ENCODE measurements around the gene SEC11A. TPM values are rescaled to one million over a fixed set of nuclear protein-coding genes. Genes with fewer than 3 reads are reported as not detected.
A peak's percentile ranks its signal among the peaks of the same experiment; 100 is the strongest.

The SEC11A gene
- polyA plus RNA-seq, 3 donors = 111 to 166 (median 154) TPM

DNA sequence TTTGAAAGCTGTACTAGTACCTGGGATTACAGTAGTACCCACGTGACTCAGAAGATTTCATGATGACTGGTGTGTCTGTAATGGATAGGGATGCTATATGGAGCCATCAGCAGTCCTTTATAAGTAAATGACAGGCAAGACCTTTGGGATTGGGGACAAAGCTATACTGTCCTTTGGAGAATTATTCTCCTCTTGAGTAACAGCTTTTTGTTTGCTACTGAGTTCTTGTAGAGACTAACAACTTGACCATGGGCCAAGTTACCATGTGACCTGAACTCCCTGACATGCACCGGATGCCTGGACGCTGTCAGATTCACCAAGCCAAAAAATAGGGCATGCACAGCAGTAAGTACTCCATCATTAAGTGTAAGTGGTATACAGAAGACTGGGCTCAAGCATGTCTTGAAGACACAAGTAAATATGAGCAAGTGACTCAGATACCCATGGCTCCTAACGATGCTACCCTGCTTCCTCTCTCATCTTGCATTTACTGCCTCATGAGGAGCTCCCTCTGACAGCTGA lies 12.9 kb downstream of the SEC11A start:
- Histone ChIP-seq H3K27ac (ENCODE audit: low read depth in 1 of 2, low read length in 2 of 2) (peak overlapping the region in 1 of 2 donors; percentile 63), H3K4me1 (ENCODE audit: control insufficient read depth in 1 of 2, insufficient read depth in 2 of 2, low read length in 2 of 2) (peaks cover 4 to 11% of the 10 kb centered on the region in 2 donors), H3K36me3 (replicated peaks in 1 of 2; ENCODE audit: control insufficient read depth in 1 of 2, insufficient read depth in 2 of 2, low read length in 2 of 2) (peaks cover 2 to 26% of the 10 kb centered on the region in 2 donors), H3K4me2 (replicated peaks; ENCODE audit: extremely low read depth, low read length, poor library complexity, severe bottlenecking) (no peak overlapping the region), H3K4me3 (replicated peaks in 1 of 3; ENCODE audit: low read depth in 2 of 3, low read length in 3 of 3) (no peak overlapping the region), H3K9me3 (replicated peaks in 1 of 2; ENCODE audit: control insufficient read depth in 1 of 2, insufficient read depth in 1 of 2, low read length in 2 of 2) (no peaks in the 10 kb centered on the region), H2AFZ (ENCODE audit: insufficient read depth, low read depth, low read length, poor library complexity, severe bottlenecking) (no peak overlapping the region), H3K79me2 (ENCODE audit: insufficient read depth, low read length) (peaks cover 100% of the 10 kb centered on the region), H4K20me1 (ENCODE audit: insufficient read depth, low read length) (peaks cover 98% of the 10 kb centered on the region), H3K9ac (ENCODE audit: insufficient read depth, low read length, poor library complexity, severe bottlenecking) (no peak overlapping the region), H3K27me3 (ENCODE audit: control insufficient read depth in 2 of 2, insufficient read depth in 2 of 2, low read length in 2 of 2) (no peaks in the 10 kb centered on the region)
- Mint-ChIP-seq H3K36me3 (peaks cover 10 to 22% of the 10 kb centered on the region in 2 donors), H3K4me3 (no peak overlapping the region), H3K9me3 (no peaks in the 10 kb centered on the region), H3K27me3 (ENCODE audit: low read depth in 3 of 3) (no peaks in the 10 kb centered on the region), H3K27ac (peak overlapping the region in 4 of 7 donors; percentile 11 to 75 (median 53)), H3K4me1 (peaks cover 18% of the 10 kb centered on the region)
- DNase-seq = peak in 2 of 3 donors; percentile 21 to 33
- 33% methylated on average over 3 of the region's 4 CpGs for WGBS (ENCODE audit: insufficient coverage)
- TF ChIP-seq CTCF (IDR thresholded peaks at IDR 0.05) = no peak
- intact Hi-C loops (cut with micrococcal nuclease) = no loop called here

GRCh38 chr15:84699538-84700191 lies 16.3 kb downstream of the SEC11A start:
- H3K27ac Mint-ChIP-seq = peak overlapping the region in 4 of 7 donors; percentile 1 to 53 (median 38)
- Histone ChIP-seq H3K79me2 (ENCODE audit: insufficient read depth, low read length) (peaks cover 100% of the 10 kb centered on the region), H3K9me3 (replicated peaks in 1 of 2; ENCODE audit: control insufficient read depth in 1 of 2, insufficient read depth in 1 of 2, low read length in 2 of 2) (no peaks in the 10 kb centered on the region), H4K20me1 (ENCODE audit: insufficient read depth, low read length) (peaks cover 100% of the 10 kb centered on the region), H3K9ac (ENCODE audit: insufficient read depth, low read length, poor library complexity, severe bottlenecking) (no peak overlapping the region), H3K4me3 (replicated peaks in 1 of 3; ENCODE audit: low read depth in 2 of 3, low read length in 3 of 3) (no peak overlapping the region), H3K27me3 (ENCODE audit: control insufficient read depth in 2 of 2, insufficient read depth in 2 of 2, low read length in 2 of 2) (no peaks in the 10 kb centered on the region), H2AFZ (ENCODE audit: insufficient read depth, low read depth, low read length, poor library complexity, severe bottlenecking) (no peak overlapping the region), H3K4me1 (ENCODE audit: control insufficient read depth in 1 of 2, insufficient read depth in 2 of 2, low read length in 2 of 2) (peaks cover 11 to 24% of the 10 kb centered on the region in 2 donors), H3K27ac (ENCODE audit: low read depth in 1 of 2, low read length in 2 of 2) (no peak overlapping the region), H3K4me2 (replicated peaks; ENCODE audit: extremely low read depth, low read length, poor library complexity, severe bottlenecking) (no peak overlapping the region), H3K36me3 (replicated peaks in 1 of 2; ENCODE audit: control insufficient read depth in 1 of 2, insufficient read depth in 2 of 2, low read length in 2 of 2) (peaks cover 0 to 15% of the 10 kb centered on the region in 2 donors)
- peaks cover 6 to 15% of the 10 kb centered on the region in 2 donors for H3K36me3 Mint-ChIP-seq
- 96% methylated on average over 6 of the region's 8 CpGs for WGBS (ENCODE audit: insufficient coverage)
- no peak overlapping the region for H3K4me3 Mint-ChIP-seq
- intact Hi-C loops (cut with micrococcal nuclease) = loop anchor here in 1 of 2 donors (10.0 kb wide), 1 partner anchor 45 kb away; the partner anchor contains the start of gene ZNF592
- no peaks in the 10 kb centered on the region for H3K27me3 Mint-ChIP-seq (ENCODE audit: low read depth in 3 of 3)
- DNase-seq = no peak
- no peaks in the 10 kb centered on the region for H3K9me3 Mint-ChIP-seq
- TF ChIP-seq CTCF (IDR thresholded peaks at IDR 0.05) = no peak
- peaks cover 23% of the 10 kb centered on the region for H3K4me1 Mint-ChIP-seq

Measured in CD14-positive monocyte (primary cell).